CD4-positive, alpha-beta T cell treated with Interleukin-1 beta for 1 hour (primary cell): ENCODE results near the gene SAMD4A.

Source experiments
- DNase-seq, 2 donors: peaks; one replicate each; pipeline ENCODE4 v3.0.0-alpha.2; 2020 to 2022

SAMD4A gene

GRCh38 chr14:54686871-54687749, 120.2 kb downstream of the SAMD4A start:
- DNase-seq: no peak

DNA sequence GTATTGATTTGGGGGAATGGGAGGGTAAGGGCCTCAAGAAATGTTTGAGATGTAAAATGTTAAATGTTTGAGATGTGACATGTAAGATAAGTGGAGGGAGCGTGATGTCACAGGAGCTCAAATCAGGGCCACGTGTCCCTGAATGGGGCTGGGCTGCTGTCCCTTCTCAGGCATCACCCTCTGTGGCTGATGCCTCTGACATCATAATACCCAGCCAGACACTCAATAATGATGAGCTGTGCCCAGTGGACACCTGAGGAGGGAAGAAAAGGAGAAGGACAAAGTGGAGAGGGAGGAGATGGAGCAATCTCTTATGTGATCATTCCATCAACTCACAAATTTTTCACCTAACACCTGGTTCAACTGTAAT, 120.8 kb downstream of the SAMD4A start:
- no peak for DNase-seq

- DNase-seq: no peak
These were observed 121.3 kb downstream of the SAMD4A start for GRCh38 chr14:54688229-54688628.

DNA sequence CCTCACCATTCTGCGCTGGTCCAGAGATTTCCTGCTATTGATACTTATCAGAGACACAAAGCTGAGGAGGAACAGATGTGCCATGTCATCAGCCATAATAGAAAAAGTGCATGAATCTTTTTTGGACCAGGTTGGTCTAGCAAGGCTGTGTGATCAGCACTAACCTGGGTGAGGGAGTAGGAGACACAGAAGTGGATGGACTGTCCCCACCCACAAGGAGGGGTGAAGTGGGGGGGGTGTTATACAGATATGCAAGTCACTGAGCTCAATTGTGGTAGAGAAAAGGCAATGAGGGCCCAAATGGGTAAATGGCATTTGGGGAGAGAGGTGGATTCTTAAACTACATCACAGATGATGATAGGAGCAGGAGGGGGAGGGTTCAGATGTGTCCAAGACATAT, 123.0 kb downstream of the SAMD4A start:
- no peak for DNase-seq

DNA sequence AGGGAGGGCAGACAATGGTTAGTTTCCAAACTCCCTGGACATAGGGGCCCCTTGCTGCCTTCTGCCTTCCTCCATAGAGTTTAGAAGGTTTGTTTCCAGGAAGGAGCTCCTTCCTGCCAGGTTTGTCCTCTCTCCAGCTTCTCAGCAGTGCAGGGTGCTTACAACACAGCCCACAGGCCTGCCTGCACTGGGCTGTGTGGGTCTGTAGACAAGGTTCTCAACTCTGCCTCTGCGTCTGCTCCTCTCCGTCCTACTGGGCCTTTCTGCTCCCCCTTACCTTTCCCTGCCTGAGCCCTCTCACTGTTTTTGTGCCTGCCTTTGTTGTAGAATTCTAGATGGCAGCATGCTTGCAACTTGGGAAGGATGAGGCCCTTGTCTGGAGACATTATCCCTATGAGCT, 124.0 kb downstream of the SAMD4A start:
- no peak for DNase-seq

GRCh38 chr14:54691525-54692283, 124.8 kb downstream of the SAMD4A start:
- peak; percentile 42 to 52 for DNase-seq

- no peak for DNase-seq
These were observed 125.4 kb downstream of the SAMD4A start for GRCh38 chr14:54692284-54692772.

DNA sequence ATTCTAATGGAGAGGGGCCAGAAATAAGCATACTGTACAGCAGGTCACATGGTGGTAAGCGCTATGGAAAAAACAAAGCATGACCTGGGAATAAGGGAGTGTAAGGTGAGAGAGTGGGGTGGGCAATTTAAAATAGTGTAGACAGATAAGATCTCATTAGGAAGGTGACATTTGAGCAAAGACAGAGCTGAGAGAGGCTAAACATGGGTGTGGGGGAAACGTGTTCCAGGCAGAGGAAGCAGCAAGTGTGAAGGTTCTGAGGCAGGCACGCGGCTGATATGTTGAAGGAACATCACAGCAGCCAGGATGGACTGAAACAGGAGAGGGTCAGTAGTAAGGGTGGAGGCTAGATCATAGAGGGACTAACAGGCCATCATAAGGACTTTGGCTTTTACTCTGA, 126.8 kb downstream of the SAMD4A start:
- DNase-seq: no peak

DNA sequence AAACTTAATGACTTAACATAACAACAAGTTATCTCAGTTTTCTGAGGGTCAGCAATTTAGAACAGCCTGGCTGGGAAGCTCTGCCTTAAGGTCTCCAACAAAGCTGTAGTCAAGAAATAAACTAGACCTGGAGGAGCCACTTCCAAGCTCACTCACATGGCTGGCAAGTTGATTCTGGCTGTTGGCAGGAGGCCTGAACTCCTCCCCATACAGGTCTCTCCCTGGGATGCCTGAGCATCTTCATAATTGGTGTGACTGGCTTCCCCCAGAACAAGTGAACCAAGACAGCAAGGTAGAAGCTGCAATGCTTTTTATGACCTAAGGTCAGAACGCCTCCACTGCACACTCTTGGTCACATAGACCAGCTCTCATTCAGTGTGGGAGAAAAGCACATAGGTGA, 128.3 kb downstream of the SAMD4A start:
- DNase-seq: no peak

DNA sequence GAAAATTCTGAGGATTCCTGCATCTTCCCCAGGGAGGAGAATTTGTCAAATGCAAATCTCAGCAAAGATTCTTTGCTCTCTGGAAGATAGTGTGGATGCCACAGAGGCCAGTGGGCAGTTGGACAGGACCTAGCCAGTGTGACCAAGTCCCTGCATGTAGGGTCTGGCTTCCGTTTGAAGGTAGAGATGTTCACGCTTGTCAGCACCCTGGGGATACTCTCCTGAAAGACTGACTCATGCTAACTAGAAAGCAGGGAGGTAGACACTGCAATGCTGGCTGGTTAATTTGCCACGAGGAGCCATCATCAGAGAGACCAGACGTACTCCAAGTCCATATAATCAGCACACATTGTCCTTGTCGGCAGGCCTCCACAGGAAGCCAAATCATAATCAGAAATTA, 130.1 kb downstream of the SAMD4A start:
- no peak for DNase-seq

- DNase-seq: no peak
These were observed 130.9 kb downstream of the SAMD4A start for GRCh38 chr14:54697803-54698202.

DNA sequence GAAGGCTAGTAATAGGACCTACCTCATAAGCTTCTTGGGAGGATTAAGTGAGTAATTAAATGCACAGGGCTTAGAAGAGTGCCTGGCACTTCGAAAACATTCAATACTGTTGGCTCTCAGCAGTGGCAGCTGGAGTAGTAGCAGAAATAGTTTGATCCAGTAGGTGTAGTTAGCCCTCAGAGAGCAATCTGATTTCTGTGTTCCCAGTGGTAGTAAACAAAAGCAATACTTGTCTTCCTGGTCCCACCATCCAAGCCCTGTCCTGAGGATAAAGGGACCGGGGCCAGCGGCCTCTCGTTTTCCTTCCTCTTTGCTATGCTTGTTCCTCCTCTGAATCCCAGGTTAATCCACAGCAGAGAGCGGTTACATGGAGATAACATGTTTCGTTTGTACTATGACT, 131.6 kb downstream of the SAMD4A start:
- no peak for DNase-seq

DNA sequence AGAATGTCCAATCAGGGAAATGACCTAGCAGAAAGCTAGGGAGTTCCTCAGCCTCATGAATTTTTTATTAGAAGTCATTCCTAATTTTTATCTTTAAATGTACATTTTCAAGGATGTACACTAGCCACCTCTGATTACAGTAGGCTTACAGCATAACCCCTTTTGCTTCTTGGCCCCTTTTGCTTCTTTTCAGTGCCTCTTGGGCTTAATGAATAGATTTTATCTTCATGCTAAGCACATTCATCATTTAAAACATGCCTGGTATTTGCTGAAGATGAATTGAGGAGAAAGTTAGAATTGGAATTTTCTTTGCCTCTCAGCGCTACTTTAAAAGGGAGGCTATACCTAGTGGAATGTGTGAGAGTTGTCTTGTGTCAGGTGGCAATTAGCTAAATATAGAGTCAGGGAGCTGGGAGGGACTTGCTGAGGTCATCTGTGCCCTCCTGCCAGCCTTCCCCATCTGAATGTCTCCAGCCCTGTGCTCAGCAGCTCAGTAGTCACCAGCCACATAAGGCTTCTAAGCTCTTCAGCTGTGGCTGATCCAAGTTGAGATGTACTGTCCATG, 132.1 kb downstream of the SAMD4A start:
- DNase-seq: no peak

GRCh38 chr14:54699735-54700134, 132.8 kb downstream of the SAMD4A start:
- DNase-seq: no peak

- DNase-seq: no peak
These were observed 133.8 kb downstream of the SAMD4A start for GRCh38 chr14:54700717-54701116.

GRCh38 chr14:54702014-54702491, 135.1 kb downstream of the SAMD4A start:
- no peak for DNase-seq

DNA sequence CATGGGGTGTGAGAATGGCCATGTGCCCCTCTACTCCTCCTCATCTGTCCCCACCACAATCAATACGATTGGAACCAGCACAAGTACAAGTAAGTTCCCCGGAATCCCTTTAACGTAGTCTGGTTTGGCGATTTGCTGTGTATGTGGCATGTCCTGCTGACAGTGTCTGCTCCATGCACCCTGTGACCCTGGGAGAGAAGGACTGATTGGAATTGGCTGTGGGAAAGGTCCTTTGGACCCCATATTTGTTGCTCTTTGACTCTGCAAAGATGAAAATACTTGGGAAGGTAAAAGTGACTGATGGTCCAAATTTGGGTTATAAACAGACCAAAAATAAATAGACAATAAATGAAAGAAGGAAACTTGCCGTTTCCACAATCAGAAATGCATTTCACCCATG, 135.6 kb downstream of the SAMD4A start:
- DNase-seq: no peak

GRCh38 chr14:54703082-54703481, 136.2 kb downstream of the SAMD4A start:
- DNase-seq: no peak

DNA sequence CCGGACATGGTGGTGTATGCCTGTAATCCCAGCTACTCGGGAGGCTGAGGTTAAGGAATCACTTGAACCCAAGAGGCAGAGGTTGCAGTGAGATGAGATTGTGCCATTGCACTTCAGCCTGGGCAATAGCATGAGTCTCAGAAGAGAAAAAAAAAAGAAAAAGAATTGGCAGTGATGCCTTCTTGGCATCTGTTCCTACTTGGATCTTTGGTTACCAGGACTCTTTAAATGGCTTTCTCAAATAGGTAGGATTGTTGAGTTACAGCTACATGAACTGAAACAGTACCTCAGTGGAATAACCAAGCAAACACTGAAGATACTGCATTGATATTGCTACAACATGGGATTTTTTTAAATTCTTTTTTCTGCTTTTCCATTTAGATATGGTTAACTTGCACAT, 136.8 kb downstream of the SAMD4A start:
- DNase-seq: no peak

- DNase-seq: no peak
These were observed 137.8 kb downstream of the SAMD4A start for GRCh38 chr14:54704768-54705167.

DNA sequence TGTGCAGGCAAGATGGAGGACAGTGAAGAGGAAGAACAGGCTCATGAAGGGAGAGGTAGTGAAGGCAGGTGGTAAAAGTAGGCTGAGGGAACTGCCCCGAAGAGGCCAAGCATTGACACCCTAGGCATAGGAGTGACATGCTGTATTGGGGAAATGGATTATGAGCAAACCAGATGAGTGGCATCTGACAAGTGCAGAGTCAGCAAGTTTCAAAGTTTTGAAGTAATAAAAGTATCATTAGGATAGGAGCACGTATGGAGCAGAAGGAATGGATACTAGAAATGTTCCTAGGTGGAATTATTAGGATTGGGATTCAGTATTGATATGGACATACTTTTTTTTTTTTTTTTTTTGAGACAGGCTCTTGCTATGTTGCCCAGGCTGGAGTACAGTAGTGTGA, 139.8 kb downstream of the SAMD4A start:
- DNase-seq: no peak

DNA sequence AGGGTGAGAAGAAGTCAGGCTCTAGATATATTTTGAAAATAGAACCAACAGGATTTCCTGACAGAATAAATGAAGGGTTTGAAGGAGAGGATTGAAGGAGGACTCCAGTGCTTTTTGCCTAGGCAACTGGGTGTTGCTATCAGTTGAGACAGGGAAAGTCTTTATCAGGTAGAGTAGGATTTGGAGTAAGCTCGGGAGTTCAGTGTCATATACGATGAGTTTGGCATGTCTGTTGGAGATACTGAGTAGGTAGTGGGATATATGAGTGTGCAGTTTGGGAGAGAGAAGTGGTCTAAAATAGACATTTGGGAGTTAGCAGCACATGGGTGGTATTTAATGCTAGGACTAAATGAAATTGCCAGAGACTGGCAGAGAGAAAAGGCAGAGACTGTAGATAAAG, 141.2 kb downstream of the SAMD4A start:
- no peak for DNase-seq

DNA sequence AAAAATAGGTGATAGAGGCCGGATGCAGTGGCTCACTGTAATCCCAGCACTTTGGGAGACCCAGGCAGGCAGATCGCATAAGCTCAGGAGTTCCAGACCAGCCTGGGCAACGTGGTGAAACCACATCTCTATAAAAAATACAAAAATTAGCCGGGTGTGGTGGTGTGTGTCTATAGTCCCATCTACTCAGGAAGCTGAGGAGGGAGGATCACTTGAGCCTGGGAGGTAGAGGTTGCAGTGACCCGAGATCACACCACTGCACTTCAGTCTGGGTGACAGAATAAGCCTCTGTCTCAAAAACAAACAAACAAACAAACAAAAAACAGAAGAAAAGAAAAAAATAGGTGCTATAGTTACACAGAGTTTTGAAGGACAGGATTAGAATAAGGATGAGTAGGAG, 142.1 kb downstream of the SAMD4A start:
- no peak for DNase-seq

DNA sequence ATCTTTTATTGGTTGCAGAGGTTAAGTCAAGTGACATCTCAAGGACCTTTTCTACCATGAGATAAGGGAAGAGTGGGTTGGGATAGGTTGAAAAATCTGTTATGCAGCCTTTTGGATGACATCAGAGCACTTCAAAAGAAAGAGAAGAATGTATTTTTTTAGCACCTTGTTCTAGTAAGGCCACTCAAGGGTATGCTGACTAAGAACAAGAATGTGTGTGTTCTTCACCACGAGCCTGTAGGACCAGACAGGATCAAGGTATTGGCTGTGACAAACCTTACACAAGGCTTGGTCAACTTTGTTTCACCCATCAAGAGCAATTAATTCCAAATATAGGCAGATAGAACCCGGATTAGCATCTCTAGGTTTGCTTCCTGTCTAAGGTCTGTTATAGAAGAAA, 142.5 kb downstream of the SAMD4A start:
- no peak for DNase-seq
